Skeletal muscle tissue (tissue), 4 donors: ENCODE measurements around the gene PLEKHA5. TPM values are rescaled to one million over a fixed set of nuclear protein-coding genes. Genes with fewer than 3 reads are reported as not detected.

ENCODE experiments used
- H3K27ac ChIP-seq: one replicate; pipeline ENCODE4 v1.7.0; 2013; ENCODE audit warnings: mild to moderate bottlenecking, low read depth, low read length, inconsistent platforms
- H3K27me3 ChIP-seq, 3 donors: one replicate each; pipeline ENCODE4 v1.7.0; 2013; ENCODE audit warnings: low read length in 3 of 3; ENCODE audit not compliant: control insufficient read depth in 3 of 3, insufficient read depth in 3 of 3
- H3K36me3 ChIP-seq, 3 donors: one replicate each; pipeline ENCODE4 v1.7.0; 2013; ENCODE audit warnings: low read length in 3 of 3; ENCODE audit not compliant: control insufficient read depth in 3 of 3, insufficient read depth in 3 of 3
- H3K4me1 ChIP-seq, 3 donors: one replicate each; pipeline ENCODE4 v1.7.0; 2013; ENCODE audit warnings: low read length in 3 of 3, mild to moderate bottlenecking in 3 of 3; ENCODE audit not compliant: control insufficient read depth in 3 of 3, insufficient read depth in 3 of 3
- H3K4me3 ChIP-seq, 3 donors: one replicate each; pipeline ENCODE4 v1.7.0; 2013; ENCODE audit warnings: low read length in 3 of 3
- H3K9ac ChIP-seq, 3 donors: one replicate each; pipeline ENCODE4 v1.7.0; 2013; ENCODE audit warnings: low read length in 3 of 3, mild to moderate bottlenecking in 3 of 3, moderate library complexity in 2 of 3, low read depth in 1 of 3
- H3K9me3 ChIP-seq, 3 donors: one replicate each; pipeline ENCODE4 v1.7.0; 2013; ENCODE audit warnings: low read length in 3 of 3; ENCODE audit not compliant: control insufficient read depth in 3 of 3
- total RNA-seq: library from RNA; depleted of rRNA; stranded (reverse); fragments of >200 nt; gene quantifications from one replicate; pipeline ENCODE4 v1.2.3, GENCODE V29; 2014
- donor health status: Osteomylitis.

The PLEKHA5 gene
- total RNA-seq, 1 donor from 2014 or later = 25.1 TPM

DNA sequence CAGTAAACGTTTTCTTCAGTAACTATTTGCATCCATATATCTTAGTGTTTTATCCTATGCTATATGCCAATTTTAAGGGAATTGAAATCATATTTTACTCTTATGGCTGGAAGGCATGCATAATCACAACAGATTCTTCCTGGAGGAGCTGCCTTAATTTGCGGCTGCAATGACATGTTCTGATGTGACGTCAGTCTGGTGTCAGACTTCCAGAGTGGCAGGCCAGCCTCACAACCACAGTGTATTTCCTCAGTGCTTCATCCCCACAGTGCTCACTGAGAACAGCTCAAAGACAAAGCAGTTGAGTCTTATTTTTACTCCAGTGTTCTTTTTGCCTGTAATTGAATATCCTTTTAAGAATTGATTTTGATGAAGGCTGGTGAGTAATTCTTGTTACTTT lies 107.1 kb downstream of the PLEKHA5 start:
- H3K27me3 ChIP-seq = no peaks in the 10 kb centered on the region
- H3K4me3 ChIP-seq = no peak overlapping the region
- H3K9ac ChIP-seq = no peak overlapping the region
- no peak overlapping the region for H3K27ac ChIP-seq
- H3K4me1 ChIP-seq = peaks cover 0 to 4% (median 0%) of the 10 kb centered on the region in 3 donors
- H3K36me3 ChIP-seq = no peaks in the 10 kb centered on the region
- H3K9me3 ChIP-seq = no peaks in the 10 kb centered on the region

- H3K9ac ChIP-seq = no peak overlapping the region
- no peaks in the 10 kb centered on the region for H3K36me3 ChIP-seq
- H3K27ac ChIP-seq = no peak overlapping the region
- peaks cover 0 to 4% (median 0%) of the 10 kb centered on the region in 3 donors for H3K4me1 ChIP-seq
- no peak overlapping the region for H3K4me3 ChIP-seq
- H3K27me3 ChIP-seq = no peaks in the 10 kb centered on the region
- H3K9me3 ChIP-seq = no peaks in the 10 kb centered on the region
Observed at GRCh38 chr12:19238540-19238939, 109.0 kb downstream of the PLEKHA5 start.

DNA sequence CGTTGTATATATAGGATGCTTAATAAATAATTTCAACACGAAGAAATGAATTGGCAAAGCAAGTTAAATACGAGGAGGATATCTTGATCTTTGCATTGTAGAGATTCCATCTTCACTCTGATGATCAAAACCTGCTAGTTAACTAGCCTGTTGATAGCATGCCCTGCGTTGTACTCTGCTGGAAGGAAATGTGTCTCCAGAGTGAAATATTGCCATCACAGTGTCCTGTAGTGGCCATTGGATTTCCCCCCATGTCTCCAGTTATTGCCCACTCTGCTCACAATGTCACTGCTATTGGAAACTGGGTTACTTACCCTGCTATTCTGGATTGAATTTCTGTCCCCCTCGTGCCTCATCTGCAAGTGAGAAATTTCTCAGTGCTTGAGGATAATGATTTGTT lies 109.6 kb downstream of the PLEKHA5 start:
- Histone ChIP-seq H3K36me3 (no peaks in the 10 kb centered on the region), H3K27ac (no peak overlapping the region), H3K9me3 (no peaks in the 10 kb centered on the region), H3K27me3 (no peaks in the 10 kb centered on the region), H3K4me1 (peaks cover 0 to 5% (median 0%) of the 10 kb centered on the region in 3 donors), H3K4me3 (no peak overlapping the region), H3K9ac (no peak overlapping the region)

DNA sequence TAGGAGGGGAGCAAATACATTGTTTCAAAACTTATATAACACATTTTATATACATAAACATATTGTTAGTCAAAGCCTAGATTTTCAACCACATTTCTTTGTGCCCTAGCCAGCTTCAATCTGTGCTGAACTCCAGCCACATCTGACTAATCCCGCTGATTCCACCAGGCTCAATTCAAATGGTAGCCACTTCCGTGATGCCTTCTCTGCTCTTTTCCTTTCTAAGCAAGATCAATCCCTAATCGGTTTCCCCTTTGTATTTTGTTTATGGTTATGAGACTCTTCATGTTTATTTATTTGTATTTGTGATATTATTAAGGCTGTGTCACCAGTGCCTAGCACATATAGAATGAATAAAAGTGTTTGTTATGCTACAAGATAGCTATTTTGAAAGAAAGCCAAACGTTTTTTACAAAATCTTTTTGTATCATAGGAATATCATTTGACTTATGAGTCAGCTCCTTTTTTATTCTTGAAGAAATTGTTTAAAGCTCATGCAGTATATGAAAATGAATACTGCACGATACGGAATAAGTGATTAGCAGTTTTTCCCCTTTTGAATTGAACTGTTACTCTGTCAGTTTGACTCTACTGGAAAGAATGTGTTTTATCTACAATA lies 110.2 kb downstream of the PLEKHA5 start:
- no peak overlapping the region for H3K27ac ChIP-seq
- H3K9me3 ChIP-seq = no peaks in the 10 kb centered on the region
- no peaks in the 10 kb centered on the region for H3K27me3 ChIP-seq
- H3K36me3 ChIP-seq = no peaks in the 10 kb centered on the region
- no peak overlapping the region for H3K9ac ChIP-seq
- no peak overlapping the region for H3K4me3 ChIP-seq
- peaks cover 0 to 7% (median 0%) of the 10 kb centered on the region in 3 donors for H3K4me1 ChIP-seq

GRCh38 chr12:19242581-19242980 lies 113.0 kb downstream of the PLEKHA5 start:
- no peaks in the 10 kb centered on the region for H3K9me3 ChIP-seq
- no peaks in the 10 kb centered on the region for H3K36me3 ChIP-seq
- peaks cover 0 to 4% (median 0%) of the 10 kb centered on the region in 3 donors for H3K4me1 ChIP-seq

GRCh38 chr12:19243551-19243950 lies 114.0 kb downstream of the PLEKHA5 start:
- no peaks in the 10 kb centered on the region for H3K27me3 ChIP-seq
- no peak overlapping the region for H3K4me3 ChIP-seq
- peaks cover 0 to 4% (median 0%) of the 10 kb centered on the region in 3 donors for H3K4me1 ChIP-seq
- no peaks in the 10 kb centered on the region for H3K9me3 ChIP-seq
- H3K9ac ChIP-seq = no peak overlapping the region
- H3K27ac ChIP-seq = no peak overlapping the region
- no peaks in the 10 kb centered on the region for H3K36me3 ChIP-seq

More at GRCh38 chr12:19242581-19242980, 113.0 kb downstream of the PLEKHA5 start:
- Histone ChIP-seq H3K4me3 (no peak overlapping the region), H3K27ac (no peak overlapping the region), H3K9ac (no peak overlapping the region), H3K27me3 (no peaks in the 10 kb centered on the region)

- no peak overlapping the region for H3K4me3 ChIP-seq
- no peaks in the 10 kb centered on the region for H3K36me3 ChIP-seq
- H3K9ac ChIP-seq = no peak overlapping the region
- no peaks in the 10 kb centered on the region for H3K9me3 ChIP-seq
- H3K27ac ChIP-seq = no peak overlapping the region
- H3K4me1 ChIP-seq = peaks cover 0 to 4% (median 0%) of the 10 kb centered on the region in 3 donors
- no peaks in the 10 kb centered on the region for H3K27me3 ChIP-seq
Observed at GRCh38 chr12:19244312-19244711, 114.8 kb downstream of the PLEKHA5 start.

GRCh38 chr12:19245106-19245505 lies 115.6 kb downstream of the PLEKHA5 start:
- Histone ChIP-seq H3K9me3 (no peaks in the 10 kb centered on the region), H3K27ac (no peak overlapping the region), H3K36me3 (no peaks in the 10 kb centered on the region), H3K27me3 (no peaks in the 10 kb centered on the region), H3K4me1 (peaks cover 0 to 4% (median 0%) of the 10 kb centered on the region in 3 donors), H3K4me3 (no peak overlapping the region), H3K9ac (no peak overlapping the region)

DNA sequence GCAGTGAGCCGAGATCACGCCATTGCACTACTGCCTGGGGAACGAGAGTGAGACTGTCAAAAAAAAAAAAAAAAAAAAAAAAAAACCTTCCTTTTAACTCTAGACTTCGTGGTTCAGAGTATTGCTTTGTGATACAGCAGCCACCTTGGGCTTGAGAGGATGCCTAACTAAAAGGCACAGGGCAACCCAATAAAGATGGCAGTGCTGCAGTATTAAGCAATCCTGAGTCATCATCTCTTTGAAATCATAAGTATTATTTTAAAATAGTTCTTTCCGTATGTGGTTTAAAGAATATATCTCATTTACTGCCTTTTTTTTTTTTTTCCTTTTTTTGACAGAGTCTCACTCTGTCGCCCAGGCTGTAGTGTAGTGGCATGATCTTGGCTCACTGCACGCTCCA lies 116.1 kb downstream of the PLEKHA5 start:
- Histone ChIP-seq H3K4me3 (no peak overlapping the region), H3K9me3 (no peaks in the 10 kb centered on the region), H3K9ac (no peak overlapping the region), H3K27ac (no peak overlapping the region), H3K36me3 (no peaks in the 10 kb centered on the region), H3K4me1 (peaks cover 0 to 4% (median 0%) of the 10 kb centered on the region in 3 donors), H3K27me3 (no peaks in the 10 kb centered on the region)

DNA sequence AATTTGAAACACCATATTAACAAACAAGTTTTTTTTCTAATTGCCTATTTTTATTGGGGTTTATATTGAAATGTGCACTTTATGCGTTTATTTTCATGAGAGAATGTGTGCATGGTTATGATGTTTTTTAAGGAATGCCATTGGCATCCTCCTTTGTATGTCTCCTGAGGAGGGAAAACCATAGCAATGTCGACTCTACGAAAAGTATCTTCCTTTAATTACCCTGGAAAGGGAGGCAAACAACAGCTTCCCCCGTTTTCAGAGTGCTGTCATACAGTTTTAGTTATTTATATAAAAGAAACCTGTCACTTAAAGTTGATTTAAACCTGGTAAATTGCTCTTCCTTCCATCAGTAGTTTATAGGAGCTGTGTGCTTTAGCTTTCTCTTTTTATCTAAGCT lies 117.4 kb downstream of the PLEKHA5 start:
- Histone ChIP-seq H3K4me3 (no peak overlapping the region), H3K9me3 (no peaks in the 10 kb centered on the region), H3K27me3 (no peaks in the 10 kb centered on the region), H3K27ac (no peak overlapping the region), H3K9ac (no peak overlapping the region), H3K36me3 (no peaks in the 10 kb centered on the region), H3K4me1 (peaks cover 0 to 4% (median 0%) of the 10 kb centered on the region in 3 donors)
